Stimulated activated CD8-positive, alpha-beta memory T cell treated with anti-CD3 and anti-CD28 coated beads, Interleukin-7, amount 100 ng/mL, for 4 hours (primary cell): ENCODE results near the gene DEPDC7.
"Not testable (repeated sequence)": the region's sequence is repeated elsewhere in the genome, so short reads cannot be mapped to it uniquely, and the experiment has no call there.

Source experiments
- DNase-seq, 2 donors: peaks; one replicate each; pipeline ENCODE4 v3.0.0-alpha.2; 2020; ENCODE audit warnings: low read depth in 2 of 2

Gene DEPDC7

GRCh38 chr11:33015621-33016551, at the start of gene DEPDC7:
Gene DEPDC7, plus strand, starts transcription at chr11:33015878. Its CDS starts 78 bp downstream, at chr11:33015956.
- DNase-seq = peak; percentile 44 to 70

GRCh38 chr11:32968541-32968940, 47.1 kb upstream of the DEPDC7 start:
- no peak for DNase-seq

GRCh38 chr11:32972233-32972632, 43.4 kb upstream of the DEPDC7 start:
- not testable (repeated sequence) for DNase-seq

GRCh38 chr11:32972781-32973180, 42.9 kb upstream of the DEPDC7 start:
- DNase-seq = no peak

- no peak for DNase-seq
Measured at GRCh38 chr11:32982626-32983025, 33.1 kb upstream of the DEPDC7 start.

GRCh38 chr11:32983506-32983905, 32.2 kb upstream of the DEPDC7 start:
- DNase-seq = no peak

GRCh38 chr11:32985600-32985999, 30.1 kb upstream of the DEPDC7 start:
- no peak for DNase-seq

- DNase-seq = no peak
Measured at GRCh38 chr11:32987851-32988250, 27.8 kb upstream of the DEPDC7 start.

GRCh38 chr11:32990481-32990880, 25.2 kb upstream of the DEPDC7 start:
- no peak for DNase-seq

- DNase-seq = no peak
Measured at GRCh38 chr11:32991427-32991826, 24.3 kb upstream of the DEPDC7 start.

- no peak for DNase-seq
Measured at GRCh38 chr11:32991898-32992297, 23.8 kb upstream of the DEPDC7 start.

GRCh38 chr11:33000181-33000580, 15.5 kb upstream of the DEPDC7 start:
- no peak for DNase-seq

GRCh38 chr11:33001281-33001680, 14.4 kb upstream of the DEPDC7 start:
- no peak for DNase-seq

GRCh38 chr11:33001751-33002542, 13.7 kb upstream of the DEPDC7 start:
- DNase-seq = no peak

GRCh38 chr11:33005175-33005574, 10.5 kb upstream of the DEPDC7 start:
- no peak for DNase-seq

GRCh38 chr11:33006010-33006409, 9.7 kb upstream of the DEPDC7 start:
- no peak for DNase-seq

- DNase-seq = no peak
Measured at GRCh38 chr11:33013755-33014154, 1.9 kb upstream of the DEPDC7 start.

- no peak for DNase-seq
Measured at GRCh38 chr11:33016654-33017053, 976 bp downstream of the DEPDC7 start.

GRCh38 chr11:33017478-33017877, 1.8 kb downstream of the DEPDC7 start:
- DNase-seq = no peak

GRCh38 chr11:33017965-33018364, 2.3 kb downstream of the DEPDC7 start:
- DNase-seq = no peak

GRCh38 chr11:33018840-33019239, 3.2 kb downstream of the DEPDC7 start:
- DNase-seq = no peak

GRCh38 chr11:33021501-33021900, 5.8 kb downstream of the DEPDC7 start:
- DNase-seq = no peak

- DNase-seq = no peak
Measured at GRCh38 chr11:33021937-33022336, 6.3 kb downstream of the DEPDC7 start.
